Stimulated activated CD4-positive, alpha-beta T cell treated with anti-CD3 and anti-CD28 coated beads, Interleukin-15, amount 100 ng/mL, for 24 hours (primary cell): Measurements from ENCODE around the gene EPN2.

Source experiments
- DNase-seq: peaks from one replicate; pipeline ENCODE4 v3.0.0-alpha.2; 2020

EPN2 gene

GRCh38 chr17:19296786-19297778, 59.9 kb downstream of the EPN2 start:
- no peak for DNase-seq

GRCh38 chr17:19298569-19299213, 61.5 kb downstream of the EPN2 start:
- no peak for DNase-seq

- no peak for DNase-seq
Measured at GRCh38 chr17:19299214-19299747, 62.1 kb downstream of the EPN2 start.

GRCh38 chr17:19299866-19300265, 62.7 kb downstream of the EPN2 start:
- no peak for DNase-seq

GRCh38 chr17:19301274-19301951, 64.2 kb downstream of the EPN2 start:
- DNase-seq: no peak

- DNase-seq: no peak
Measured at GRCh38 chr17:19301973-19302372, 64.8 kb downstream of the EPN2 start.

- no peak for DNase-seq
Measured at GRCh38 chr17:19302791-19303331, 65.7 kb downstream of the EPN2 start.

- DNase-seq: no peak
Measured at GRCh38 chr17:19303367-19303776, 66.2 kb downstream of the EPN2 start.

GRCh38 chr17:19304209-19304608, 67.0 kb downstream of the EPN2 start:
- DNase-seq: no peak

- DNase-seq: no peak
Measured at GRCh38 chr17:19304751-19305150, 67.6 kb downstream of the EPN2 start.

- DNase-seq: no peak
Measured at GRCh38 chr17:19305256-19305655, 68.1 kb downstream of the EPN2 start.

GRCh38 chr17:19305761-19306159, 68.6 kb downstream of the EPN2 start:
- no peak for DNase-seq

- DNase-seq: peak; percentile 31
Measured at GRCh38 chr17:19306160-19307111, 69.3 kb downstream of the EPN2 start.

- DNase-seq: no peak
Measured at GRCh38 chr17:19307521-19307920, 70.4 kb downstream of the EPN2 start.

- no peak for DNase-seq
Measured at GRCh38 chr17:19308398-19308797, 71.2 kb downstream of the EPN2 start.

- no peak for DNase-seq
Measured at GRCh38 chr17:19309701-19310100, 72.5 kb downstream of the EPN2 start.

GRCh38 chr17:19310151-19310550, 73.0 kb downstream of the EPN2 start:
- no peak for DNase-seq

- no peak for DNase-seq
Measured at GRCh38 chr17:19311016-19311415, 73.8 kb downstream of the EPN2 start.

GRCh38 chr17:19311421-19312215, 74.5 kb downstream of the EPN2 start:
- no peak for DNase-seq

- no peak for DNase-seq
Measured at GRCh38 chr17:19312406-19312805, 75.2 kb downstream of the EPN2 start.
